ENCODE results near the gene TBPL1.

TBPL1 gene

GRCh38 chr6:133958791-133959190 lies 5.8 kb downstream of the TBPL1 start:
- no peak overlapping the region for H3K4me3 ChIP-seq (ENCODE audit: low read depth, low read length)
- TF ChIP-seq CTCF (IDR thresholded peaks at IDR 0.05; ENCODE audit: low read depth, low read length, missing control alignments): no peak
- no peak for DNase-seq (ENCODE audit: low read depth)

GRCh38 chr6:133959667-133960368 lies 6.8 kb downstream of the TBPL1 start:
- H3K4me3 ChIP-seq (ENCODE audit: low read depth, low read length): no peak overlapping the region
- TF ChIP-seq CTCF (IDR thresholded peaks at IDR 0.05; ENCODE audit: low read depth, low read length, missing control alignments): no peak
- no peak for DNase-seq (ENCODE audit: low read depth)

GRCh38 chr6:133961831-133962230 lies 8.8 kb downstream of the TBPL1 start:
- H3K4me3 ChIP-seq (ENCODE audit: low read depth, low read length): no peak overlapping the region
- TF ChIP-seq CTCF (IDR thresholded peaks at IDR 0.05; ENCODE audit: low read depth, low read length, missing control alignments): no peak
- DNase-seq (ENCODE audit: low read depth): no peak

- no peak overlapping the region for H3K4me3 ChIP-seq (ENCODE audit: low read depth, low read length)
- DNase-seq (ENCODE audit: low read depth): no peak
- no peak for TF ChIP-seq CTCF (IDR thresholded peaks at IDR 0.05; ENCODE audit: low read depth, low read length, missing control alignments)
These were observed 11.0 kb downstream of the TBPL1 start for GRCh38 chr6:133964052-133964451.

GRCh38 chr6:133964702-133965101 lies 11.7 kb downstream of the TBPL1 start:
- DNase-seq (ENCODE audit: low read depth): no peak
- TF ChIP-seq CTCF (IDR thresholded peaks at IDR 0.05; ENCODE audit: low read depth, low read length, missing control alignments): no peak
- no peak overlapping the region for H3K4me3 ChIP-seq (ENCODE audit: low read depth, low read length)

GRCh38 chr6:133965817-133966360 lies 12.9 kb downstream of the TBPL1 start:
- DNase-seq (ENCODE audit: low read depth): no peak
- no peak for TF ChIP-seq CTCF (IDR thresholded peaks at IDR 0.05; ENCODE audit: low read depth, low read length, missing control alignments)
- H3K4me3 ChIP-seq (ENCODE audit: low read depth, low read length): no peak overlapping the region
